GM19035 (cell line): ENCODE measurements around the gene PSMC1.

Source experiments
- ATAC-seq: cut with Tn5 transposase; IDR thresholded peaks from one replicate; pipeline ENCODE4 v1.9.1; 2021; ENCODE audit not compliant: unreplicated experiment

The PSMC1 gene

GRCh38 chr14:90275820-90276219 is 19.5 kb downstream of the PSMC1 start:
- no peak for ATAC-seq

GRCh38 chr14:90276646-90277367 is 20.5 kb downstream of the PSMC1 start:
- no peak for ATAC-seq

GRCh38 chr14:90277581-90278198 is 21.3 kb downstream of the PSMC1 start:
- no peak for ATAC-seq

- ATAC-seq: no peak
Measured at GRCh38 chr14:90278199-90279175, 22.1 kb downstream of the PSMC1 start.

- ATAC-seq: no peak
Measured at GRCh38 chr14:90280096-90280495, 23.7 kb downstream of the PSMC1 start.

GRCh38 chr14:90281261-90281660 is 24.9 kb downstream of the PSMC1 start:
- ATAC-seq: no peak

GRCh38 chr14:90281756-90282155 is 25.4 kb downstream of the PSMC1 start:
- no peak for ATAC-seq

- no peak for ATAC-seq
Measured at GRCh38 chr14:90287791-90288190, 31.4 kb downstream of the PSMC1 start.

- no peak for ATAC-seq
Measured at GRCh38 chr14:90288651-90289355, 32.5 kb downstream of the PSMC1 start.

GRCh38 chr14:90290337-90291011 is 34.1 kb downstream of the PSMC1 start:
- ATAC-seq: no peak

GRCh38 chr14:90291699-90292098 is 35.3 kb downstream of the PSMC1 start:
- ATAC-seq: no peak

GRCh38 chr14:90293766-90294730 is 37.7 kb downstream of the PSMC1 start:
- ATAC-seq: no peak

- no peak for ATAC-seq
Measured at GRCh38 chr14:90294872-90295271, 38.5 kb downstream of the PSMC1 start.

- no peak for ATAC-seq
Measured at GRCh38 chr14:90295870-90296516, 39.6 kb downstream of the PSMC1 start.

GRCh38 chr14:90296641-90297040 is 40.3 kb downstream of the PSMC1 start:
- no peak for ATAC-seq

GRCh38 chr14:90297876-90298629 is 41.7 kb downstream of the PSMC1 start:
- ATAC-seq: no peak

- ATAC-seq: no peak
Measured at GRCh38 chr14:90299408-90299807, 43.1 kb downstream of the PSMC1 start.

- no peak for ATAC-seq
Measured at GRCh38 chr14:90300611-90301047, 44.3 kb downstream of the PSMC1 start.
